Prostate gland (tissue), 2 donors: ENCODE results near the gene ALPK3. TPM values are rescaled to one million over a fixed set of nuclear protein-coding genes. Genes with fewer than 3 reads are reported as not detected.

Experiments
- DNase-seq: peaks from one replicate; pipeline ENCODE4 v3.0.0-alpha.2; 2019; ENCODE audit warnings: low spot score
- H3K27ac ChIP-seq, 2 donors: fragments of 200-600 bp; sonication (generic); 2 replicates each; pipeline ENCODE4 v1.5.1; 2017 to 2019
- H3K27me3 ChIP-seq: fragments of 200-600 bp; sonication (generic); replicated peaks from 2 replicates; pipeline ENCODE4 v1.5.1; 2019; ENCODE audit not compliant: insufficient read depth
- H3K36me3 ChIP-seq, 2 donors: fragments of 200-600 bp; sonication (generic); 1 replicate in 1 of 2; 2 replicates in 1 of 2; pipeline versions ENCODE4 v1.5.1 to v1.8.1; 2017 to 2019
- H3K4me1 ChIP-seq: fragments of 200-600 bp; sonication (generic); replicated peaks from 2 replicates; pipeline ENCODE4 v1.5.1; 2019
- H3K4me3 ChIP-seq, 2 donors: fragments of 200-600 bp; sonication (generic); 2 replicates each; pipeline ENCODE4 v1.5.1; 2017 to 2019
- H3K9me3 ChIP-seq: fragments of 200-600 bp; sonication (generic); 2 replicates; pipeline ENCODE4 v1.5.1; 2017
- CTCF ChIP-seq, 4 experiments: fragments of 200-600 bp in 2 of 4; fragments of 450-650 bp in 2 of 4; sonication (generic) in 2 of 4; IDR thresholded peaks; 1 replicate in 3 of 4; 2 replicates in 1 of 4; pipeline ENCODE4 v1.5.1; 2016 to 2019; ENCODE audit warnings: antibody characterized with exemption in 4 of 4, mild to moderate bottlenecking in 2 of 4, moderate library complexity in 2 of 4
- POLR2A ChIP-seq: fragments of 450-650 bp; IDR thresholded peaks from one replicate; pipeline ENCODE4 v1.6.1; 2016; ENCODE audit warnings: antibody characterized with exemption, mild to moderate bottlenecking
- POLR2AphosphoS5 ChIP-seq: sonication (generic); formaldehyde crosslinking; IDR thresholded peaks from one replicate; pipeline ENCODE4 v1.6.1; 2017; ENCODE audit warnings: antibody characterized with exemption
- whole genome bisulfite sequencing: methylation state at CpG from one replicate; pipeline ENCODE4 v1.1.5; 2018; 5-methylcytosine and 5-hydroxymethylcytosine counted together
- intact Hi-C: fragments of 100-400 bp; cut with DNase I; formaldehyde crosslinking; loops from one replicate; pipeline ENCODE4 v1.14.2; 2022
- total RNA-seq, 2 donors: library from RNA; depleted of rRNA; stranded (reverse); fragments of >200 nt; gene quantifications; one replicate each; pipeline ENCODE4 v1.1.0, GENCODE V29; 2016

ALPK3 gene
- total RNA-seq, 2 donors from 2014 or later, result 0.68 to 7.2 TPM

GRCh38 chr15:84880007-84880406 lies 62.9 kb downstream of the ALPK3 start:
- H3K27me3 ChIP-seq, result no peaks in the 10 kb centered on the region
- no peak for DNase-seq
- no peaks in the 10 kb centered on the region for H3K36me3 ChIP-seq
- no peak for TF ChIP-seq CTCF (IDR thresholded peaks at IDR 0.05)
- TF ChIP-seq POLR2A, result no peak
- no peak for TF ChIP-seq POLR2AphosphoS5
- no peak overlapping the region for H3K4me3 ChIP-seq
- no peaks in the 10 kb centered on the region for H3K4me1 ChIP-seq
- intact Hi-C loops, result no loop called here
- no peaks in the 10 kb centered on the region for H3K9me3 ChIP-seq
- WGBS, result 93% methylated on average over 3 of the region's 3 CpGs
- H3K27ac ChIP-seq, result no peak overlapping the region

- no peak for DNase-seq
- WGBS, result 92% methylated on average over 8 of the region's 8 CpGs
- no peaks in the 10 kb centered on the region for H3K4me1 ChIP-seq
- intact Hi-C loops, result no loop called here
- no peaks in the 10 kb centered on the region for H3K9me3 ChIP-seq
- H3K27ac ChIP-seq, result no peak overlapping the region
- no peak overlapping the region for H3K4me3 ChIP-seq
- no peaks in the 10 kb centered on the region for H3K27me3 ChIP-seq
- H3K36me3 ChIP-seq, result no peaks in the 10 kb centered on the region
- TF ChIP-seq CTCF (IDR thresholded peaks at IDR 0.05) (no peak), POLR2AphosphoS5 (no peak), POLR2A (no peak)
These were observed 63.8 kb downstream of the ALPK3 start for GRCh38 chr15:84880822-84881519.

GRCh38 chr15:84881520-84881830 lies 64.3 kb downstream of the ALPK3 start:
- H3K27ac ChIP-seq, result no peak overlapping the region
- no peak for DNase-seq
- H3K4me1 ChIP-seq, result no peaks in the 10 kb centered on the region
- no peak overlapping the region for H3K4me3 ChIP-seq
- no peaks in the 10 kb centered on the region for H3K27me3 ChIP-seq
- WGBS, result 92% methylated on average over 7 of the region's 7 CpGs
- no peaks in the 10 kb centered on the region for H3K36me3 ChIP-seq
- no peaks in the 10 kb centered on the region for H3K9me3 ChIP-seq
- intact Hi-C loops, result no loop called here
- TF ChIP-seq POLR2AphosphoS5 (no peak), POLR2A (no peak), CTCF (IDR thresholded peaks at IDR 0.05) (no peak)

- Histone ChIP-seq H3K4me1 (no peaks in the 10 kb centered on the region), H3K4me3 (no peak overlapping the region), H3K36me3 (no peaks in the 10 kb centered on the region), H3K9me3 (no peaks in the 10 kb centered on the region), H3K27ac (no peak overlapping the region), H3K27me3 (no peaks in the 10 kb centered on the region)
- TF ChIP-seq POLR2A, result no peak
- no peak for TF ChIP-seq POLR2AphosphoS5
- no peak for TF ChIP-seq CTCF (IDR thresholded peaks at IDR 0.05)
- WGBS, result 75% methylated on average over 6 of the region's 6 CpGs
- no peak for DNase-seq
- intact Hi-C loops, result no loop called here
These were observed 66.3 kb downstream of the ALPK3 start for GRCh38 chr15:84883466-84883865.

DNA sequence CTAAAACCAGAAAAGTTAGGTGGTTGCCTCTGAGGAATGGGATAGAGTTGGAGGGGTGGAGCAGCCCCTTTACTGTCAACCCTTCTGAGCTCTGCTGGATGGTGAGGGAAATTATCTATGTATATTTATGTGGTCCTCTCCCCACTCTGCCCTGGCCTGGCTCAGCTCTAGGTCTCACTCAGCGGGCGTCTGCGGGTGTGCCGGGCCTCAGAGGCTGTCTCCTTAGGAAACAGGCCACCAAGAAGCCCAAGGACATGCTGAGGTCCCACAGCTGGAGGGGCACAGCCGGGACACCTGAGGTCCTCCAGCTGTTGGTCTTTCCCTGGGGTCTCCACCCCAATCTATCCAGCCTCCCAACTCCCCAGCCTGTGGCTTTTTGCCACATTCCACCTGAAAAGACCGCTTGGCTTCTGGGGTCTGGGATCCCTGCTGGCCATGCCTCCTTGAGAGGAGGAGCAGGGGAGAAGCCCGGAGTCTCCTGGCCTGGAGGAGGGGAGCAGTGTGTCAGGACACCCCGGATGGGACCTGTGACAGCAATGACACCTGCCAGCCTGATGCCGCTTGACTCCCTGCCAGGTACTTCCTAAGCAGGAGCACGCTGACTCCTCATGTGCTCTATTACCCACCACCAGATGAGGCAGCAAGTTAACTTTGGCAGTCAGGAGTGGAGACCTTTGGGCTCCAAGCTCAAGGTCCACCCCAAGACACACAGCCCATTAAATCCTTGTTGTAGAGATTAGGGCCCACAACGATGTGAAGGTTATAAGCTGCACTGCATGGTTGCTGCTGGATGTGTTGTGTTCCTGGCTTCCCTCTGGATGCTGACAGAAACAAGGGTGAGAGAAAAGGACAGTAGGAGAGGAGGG lies 67.0 kb downstream of the ALPK3 start, which contains the start of gene SLC28A1:
SLC28A1 (plus strand) TSS at position 747 of the 866 bp plus-strand sequence. CDS start 3,099 bp downstream, outside the sequence.
- H3K4me1 ChIP-seq, result no peaks in the 10 kb centered on the region
- intact Hi-C loops, result no loop called here
- no peaks in the 10 kb centered on the region for H3K9me3 ChIP-seq
- DNase-seq, result no peak
- H3K27ac ChIP-seq, result no peak within 1 kb of the TSS
- H3K27me3 ChIP-seq, result no peaks in the 10 kb centered on the region
- 76% methylated on average over 11 of the region's 11 CpGs for WGBS
- TF ChIP-seq POLR2A, result no peak
- TF ChIP-seq CTCF (IDR thresholded peaks at IDR 0.05), result no peak
- no peak for TF ChIP-seq POLR2AphosphoS5
- no peak within 1 kb of the TSS for H3K4me3 ChIP-seq
- H3K36me3 ChIP-seq, result no peaks in the 10 kb centered on the region
